Esophagus muscularis mucosa (tissue), 4 donors: ENCODE data around the gene CAMK2N1.

ENCODE experiments used
- CTCF ChIP-seq, 3 experiments: fragments of 200-600 bp in 2 of 3; fragments of 450-650 bp in 1 of 3; sonication (generic) in 2 of 3; IDR thresholded peaks; one replicate each; pipeline ENCODE4 v1.5.1; 2017 to 2019; ENCODE audit warnings: antibody characterized with exemption in 3 of 3, mild to moderate bottlenecking in 2 of 3, moderate library complexity in 1 of 3
- EP300 ChIP-seq: sonication (generic); formaldehyde crosslinking; IDR thresholded peaks from one replicate; pipeline ENCODE4 v1.6.1; 2017; ENCODE audit warnings: antibody characterized with exemption
- POLR2A ChIP-seq: fragments of 450-650 bp; IDR thresholded peaks from one replicate; pipeline ENCODE4 v1.6.1; 2017; ENCODE audit warnings: antibody characterized with exemption, moderate library complexity, mild to moderate bottlenecking, low read depth

- TF ChIP-seq CTCF (IDR thresholded peaks at IDR 0.05) (no peak), EP300 (no peak), POLR2A (no peak)
Measured at GRCh38 chr1:20473894-20474293, 12.1 kb downstream of the CAMK2N1 start.
